ENCODE results near the gene PAM. TPM values are rescaled to one million over a fixed set of nuclear protein-coding genes. Genes with fewer than 3 reads are reported as not detected.
A peak's percentile ranks its signal among the peaks of the same experiment; 100 is the strongest.

PAM gene
- total RNA-seq, 1 donor = 266 TPM

DNA sequence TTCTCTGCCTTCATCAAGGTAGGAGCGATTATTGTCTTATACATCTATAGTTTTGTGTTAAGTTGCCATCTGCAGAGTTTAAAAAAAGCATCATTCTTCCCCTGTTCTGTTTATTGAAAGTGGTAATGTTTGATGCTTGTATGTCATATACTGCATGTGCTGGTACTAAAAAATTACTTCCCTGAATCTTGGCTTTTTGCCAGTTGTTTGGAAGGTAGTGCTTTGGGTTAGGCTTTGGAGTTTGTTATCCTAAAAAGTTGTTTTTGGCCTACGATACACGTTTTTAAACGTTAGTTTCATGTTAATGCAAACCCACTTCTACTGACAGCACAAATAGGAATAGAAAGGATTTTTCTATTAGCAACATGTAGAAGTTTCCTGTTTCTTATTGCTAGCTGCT is 206.6 kb downstream of the PAM start:
- DNase-seq (ENCODE audit: low read depth) = no peak
- no peak overlapping the region for H3K4me3 ChIP-seq (ENCODE audit: low read depth, low read length)

DNA sequence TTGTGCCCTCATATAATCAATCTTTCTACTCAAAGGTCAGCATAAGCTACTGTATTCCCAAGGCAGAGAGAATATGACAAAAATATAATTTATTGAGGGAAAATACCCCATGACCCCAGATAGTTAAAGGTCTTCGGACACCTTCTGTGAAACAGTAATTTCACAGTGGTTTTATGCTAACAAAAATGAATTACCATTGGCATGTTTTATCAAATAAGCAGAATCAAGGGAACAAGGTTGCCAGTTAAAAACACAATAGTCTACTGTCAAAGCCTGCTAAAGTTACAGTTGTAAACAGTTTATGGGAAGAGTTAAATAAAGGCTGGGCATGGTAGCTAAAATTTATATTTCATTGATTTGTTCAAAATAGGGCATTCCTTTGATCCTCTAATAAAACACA is 210.5 kb downstream of the PAM start:
- no peak for DNase-seq (ENCODE audit: low read depth)
- no peak for TF ChIP-seq CTCF (IDR thresholded peaks at IDR 0.05; ENCODE audit: insufficient read depth, low read depth, low read length)
- no peak overlapping the region for H3K4me3 ChIP-seq (ENCODE audit: low read depth, low read length)

More for the DNA sequence above, 206.6 kb downstream of the PAM start:
- no peak for TF ChIP-seq CTCF (IDR thresholded peaks at IDR 0.05; ENCODE audit: insufficient read depth, low read depth, low read length)

DNA sequence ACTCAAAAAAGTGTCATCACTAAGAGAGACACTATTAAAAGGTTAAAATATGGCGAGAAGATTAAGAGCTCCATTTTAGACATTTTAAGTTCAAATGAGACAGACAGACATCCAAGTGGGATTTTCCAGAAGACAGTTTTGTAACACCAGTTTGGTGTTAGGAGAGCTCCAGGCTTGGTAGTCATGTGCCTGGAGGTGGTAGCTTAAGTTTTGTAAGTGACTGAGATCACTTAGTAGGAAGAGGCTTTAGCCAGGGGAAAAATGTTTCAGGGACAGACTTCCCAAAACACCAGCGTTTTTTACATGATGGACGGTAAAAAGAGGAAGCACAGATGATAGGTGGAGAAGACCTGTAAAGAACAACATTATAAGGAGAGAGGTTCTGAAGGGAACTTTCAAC is 214.5 kb downstream of the PAM start:
- TF ChIP-seq CTCF (IDR thresholded peaks at IDR 0.05; ENCODE audit: insufficient read depth, low read depth, low read length) = no peak
- peak; percentile 18 for DNase-seq (ENCODE audit: low read depth)
- H3K4me3 ChIP-seq (ENCODE audit: low read depth, low read length) = no peak overlapping the region

DNA sequence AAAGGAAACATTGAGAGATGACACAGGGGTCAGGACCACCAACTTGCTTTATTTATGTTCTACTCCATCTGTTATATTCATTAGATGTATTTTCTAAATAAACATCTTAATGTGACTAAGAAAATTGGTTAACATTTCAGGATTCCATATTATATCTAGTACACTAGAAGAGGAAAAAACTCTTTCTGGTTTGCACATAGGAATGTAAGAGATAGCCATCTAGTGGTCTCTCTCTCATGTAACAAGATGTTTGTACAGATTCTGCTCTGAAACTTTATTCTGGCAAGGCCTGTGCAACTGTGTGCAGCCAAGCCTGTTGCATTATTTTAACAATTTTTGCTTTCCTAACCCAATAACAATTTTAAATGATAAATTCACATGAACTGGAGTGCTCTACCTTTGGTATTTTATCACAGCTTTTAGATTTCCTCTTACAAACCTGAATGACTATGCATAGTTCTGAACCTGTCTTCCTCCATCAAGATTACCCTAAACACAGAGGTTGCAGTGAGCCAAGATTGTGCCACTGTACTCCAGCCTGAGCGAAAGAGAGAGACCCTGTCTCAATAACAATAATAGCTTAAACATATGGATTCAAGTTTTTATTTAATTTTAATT is 216.7 kb downstream of the PAM start:
- DNase-seq (ENCODE audit: low read depth) = peak; percentile 49
- H3K4me3 ChIP-seq (ENCODE audit: low read depth, low read length) = no peak overlapping the region
- peak; percentile 48 for TF ChIP-seq CTCF (IDR thresholded peaks at IDR 0.05; ENCODE audit: insufficient read depth, low read depth, low read length)

DNA sequence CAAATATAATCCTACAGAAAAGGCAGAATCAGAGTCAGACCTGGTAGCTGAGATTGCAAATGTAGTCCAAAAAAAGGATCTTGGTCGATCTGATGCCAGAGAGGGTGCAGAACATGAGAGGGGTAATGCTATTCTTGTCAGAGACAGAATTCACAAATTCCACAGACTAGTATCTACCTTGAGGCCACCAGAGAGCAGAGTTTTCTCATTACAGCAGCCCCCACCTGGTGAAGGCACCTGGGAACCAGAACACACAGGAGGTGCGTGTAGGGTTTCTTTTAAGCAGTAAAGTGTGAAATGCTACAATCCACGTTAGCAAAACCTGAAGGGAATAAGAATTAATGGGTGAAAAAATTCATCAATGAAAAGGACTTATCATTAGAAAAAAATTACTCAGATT is 219.1 kb downstream of the PAM start:
- no peak overlapping the region for H3K4me3 ChIP-seq (ENCODE audit: low read depth, low read length)
- DNase-seq (ENCODE audit: low read depth) = no peak
- no peak for TF ChIP-seq CTCF (IDR thresholded peaks at IDR 0.05; ENCODE audit: insufficient read depth, low read depth, low read length)

- TF ChIP-seq CTCF (IDR thresholded peaks at IDR 0.05; ENCODE audit: insufficient read depth, low read depth, low read length) = no peak
- no peak overlapping the region for H3K4me3 ChIP-seq (ENCODE audit: low read depth, low read length)
- DNase-seq (ENCODE audit: low read depth) = no peak
Measured at GRCh38 chr5:102975045-102975444, 219.9 kb downstream of the PAM start.
